Smooth muscle cell (in vitro differentiated cells): Measurements from ENCODE around the gene SPTBN1. TPM values are rescaled to one million over a fixed set of nuclear protein-coding genes. Genes with fewer than 3 reads are reported as not detected.

Experiments used
- DNase-seq: peaks from one replicate; lab custom pipeline; 2025; ENCODE audit not compliant: unreplicated experiment; lab: John Stamatoyannopoulos, UW
- H2AFZ ChIP-seq: fragments of 200-600 bp; sonication (generic); 2 replicates; pipeline ENCODE4 v1.6.0; 2016; ENCODE audit warnings: antibody characterized with exemption, low read depth, mild to moderate bottlenecking
- H3F3A ChIP-seq: fragments of 200-600 bp; sonication (generic); 2 replicates; pipeline ENCODE4 v1.6.0; 2017; ENCODE audit warnings: antibody characterized with exemption, low read depth
- H3K27ac ChIP-seq: fragments of 200-600 bp; sonication (generic); 2 replicates; pipeline ENCODE4 v1.5.1; 2016; ENCODE audit warnings: low read depth, mild to moderate bottlenecking
- H3K27me3 ChIP-seq: fragments of 200-600 bp; sonication (generic); 2 replicates; pipeline ENCODE4 v1.6.1; 2016; ENCODE audit warnings: low read depth, mild to moderate bottlenecking
- H3K36me3 ChIP-seq: fragments of 200-600 bp; sonication (generic); 2 replicates; pipeline ENCODE4 v1.5.1; 2016; ENCODE audit warnings: low read depth
- H3K4me1 ChIP-seq: fragments of 200-600 bp; sonication (generic); 2 replicates; pipeline ENCODE4 v1.5.1; 2016; ENCODE audit warnings: low read depth
- H3K4me2 ChIP-seq: fragments of 200-600 bp; sonication (generic); 2 replicates; pipeline ENCODE4 v1.6.0; 2016; ENCODE audit warnings: mild to moderate bottlenecking
- H3K4me3 ChIP-seq: fragments of 200-600 bp; sonication (generic); 2 replicates; pipeline ENCODE4 v1.5.1; 2016; ENCODE audit warnings: mild to moderate bottlenecking
- H3K79me2 ChIP-seq: fragments of 200-600 bp; sonication (generic); 2 replicates; pipeline ENCODE4 v1.6.0; 2016; ENCODE audit warnings: low read depth, mild to moderate bottlenecking
- H3K9ac ChIP-seq: fragments of 200-600 bp; sonication (generic); 2 replicates; pipeline ENCODE4 v1.6.0; 2016; ENCODE audit warnings: low read depth
- H3K9me3 ChIP-seq: fragments of 200-600 bp; sonication (generic); replicated peaks from 2 replicates; pipeline ENCODE4 v1.5.1; 2016; ENCODE audit warnings: low read depth
- H4K20me1 ChIP-seq: fragments of 200-600 bp; sonication (generic); 2 replicates; pipeline ENCODE4 v1.6.0; 2016; ENCODE audit warnings: low read depth
- CTCF ChIP-seq: fragments of 200-600 bp; sonication (generic); IDR thresholded peaks from 2 replicates; pipeline ENCODE4 v1.5.1; 2017; ENCODE audit warnings: borderline replicate concordance, mild to moderate bottlenecking, antibody characterized with exemption; ENCODE audit not compliant: insufficient read depth, poor library complexity, severe bottlenecking
- WGBS: methylation state at CpG from one replicate; pipeline ENCODE4 v1.1.7; 2016; ENCODE audit warnings: low lambda C conversion rate; 5-methylcytosine and 5-hydroxymethylcytosine counted together
- polyA plus RNA-seq: library from polyadenylated mRNA; unstranded; fragments of >200 nt; fragmentation: Nextera tagmentation; extraction: Ambion mirVana; gene quantifications from 2 replicates; pipeline ENCODE4 v1.2.1, GENCODE V29; 2016
- total RNA-seq: library from RNA; depleted of rRNA; stranded (reverse); fragments of >200 nt; gene quantifications from 2 replicates; pipeline ENCODE4 v1.2.3, GENCODE V29; 2014

SPTBN1 gene
- total and polyA plus RNA-seq, 2 experiments from 2014 or later = 78.7 to 186 TPM

DNA sequence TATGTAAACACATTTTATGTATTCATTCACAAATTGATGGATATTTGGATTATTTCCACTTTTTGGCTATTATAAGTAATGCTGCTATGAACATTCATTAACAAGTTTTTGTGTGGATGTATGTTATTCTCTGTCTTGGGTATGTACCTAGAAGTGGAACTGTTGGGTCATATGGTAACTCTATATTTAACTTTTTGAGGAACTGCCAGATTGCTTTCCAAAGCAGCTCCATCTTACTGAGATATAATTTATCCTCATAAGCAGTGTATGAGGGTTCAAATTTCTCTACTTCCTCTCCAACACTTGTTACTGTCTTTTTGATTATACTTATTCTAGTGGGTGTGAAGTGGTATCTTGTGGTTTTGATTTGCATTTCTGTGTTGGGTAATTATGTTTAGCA, 260.2 kb downstream of the SPTBN1 start:
- no peaks in the 10 kb centered on the region for H3F3A ChIP-seq
- H2AFZ ChIP-seq = no peak overlapping the region

GRCh38 chr2:54720563-54720962, 264.4 kb downstream of the SPTBN1 start:
- Histone ChIP-seq H3K4me2 (no peak overlapping the region), H3K79me2 (no peaks in the 10 kb centered on the region), H3K4me1 (peaks cover 4% of the 10 kb centered on the region), H3K27me3 (peaks cover 24% of the 10 kb centered on the region), H3F3A (no peaks in the 10 kb centered on the region), H3K36me3 (no peaks in the 10 kb centered on the region), H3K9me3 (no peaks in the 10 kb centered on the region), H2AFZ (no peak overlapping the region), H3K4me3 (no peak overlapping the region), H3K9ac (no peak overlapping the region), H4K20me1 (no peaks in the 10 kb centered on the region), H3K27ac (no peak overlapping the region)
- DNase-seq = no peak
- TF ChIP-seq CTCF = no peak
- 82% methylated on average over 2 of the region's 2 CpGs for WGBS

More for the DNA sequence above, 260.2 kb downstream of the SPTBN1 start:
- Histone ChIP-seq H4K20me1 (no peaks in the 10 kb centered on the region), H3K9me3 (no peaks in the 10 kb centered on the region), H3K9ac (no peak overlapping the region), H3K36me3 (no peaks in the 10 kb centered on the region), H3K4me3 (no peak overlapping the region), H3K4me2 (no peak overlapping the region), H3K79me2 (no peaks in the 10 kb centered on the region), H3K27ac (no peak overlapping the region), H3K4me1 (no peaks in the 10 kb centered on the region), H3K27me3 (peaks cover 6% of the 10 kb centered on the region)
- no peak for DNase-seq
- no peak for TF ChIP-seq CTCF

Other genes starting within 250 kb of the SPTBN1 start
- gene TSPYL6, start 200.1 kb upstream of the SPTBN1 start, total RNA-seq = 0.04 TPM in 1 of 2 replicates, not detected in the other
- not detected in 2 replicates for gene TSPYL6, start 200.1 kb upstream of the SPTBN1 start, polyA plus RNA-seq